Measurements from ENCODE around the gene NTRK3.
"Not testable (repeated sequence)": the region's sequence is repeated elsewhere in the genome, so short reads cannot be mapped to it uniquely, and the experiment has no call there.

Gene NTRK3

GRCh38 chr15:87863152-87863551 lies 393.4 kb downstream of the NTRK3 start:
- no peak for DNase-seq

- DNase-seq, result no peak
Observed at GRCh38 chr15:87860743-87861142, 395.8 kb downstream of the NTRK3 start.

GRCh38 chr15:87858651-87859050 lies 397.9 kb downstream of the NTRK3 start:
- DNase-seq, result no peak

GRCh38 chr15:87851497-87851896 lies 405.0 kb downstream of the NTRK3 start:
- no peak for DNase-seq

- no peak for DNase-seq
Observed at GRCh38 chr15:87850916-87851315, 405.6 kb downstream of the NTRK3 start.

- DNase-seq, result no peak
Observed at GRCh38 chr15:87849181-87849580, 407.4 kb downstream of the NTRK3 start.

- DNase-seq, result no peak
Observed at GRCh38 chr15:87848012-87848411, 408.5 kb downstream of the NTRK3 start.

- DNase-seq, result no peak
Observed at GRCh38 chr15:87846746-87847145, 409.8 kb downstream of the NTRK3 start.

- no peak for DNase-seq
Observed at GRCh38 chr15:87843312-87843711, 413.2 kb downstream of the NTRK3 start.

GRCh38 chr15:87841426-87841998 lies 415.0 kb downstream of the NTRK3 start:
- no peak for DNase-seq

GRCh38 chr15:87835830-87836229 lies 420.7 kb downstream of the NTRK3 start:
- DNase-seq, result not testable (repeated sequence)

GRCh38 chr15:87833333-87833732 lies 423.2 kb downstream of the NTRK3 start:
- DNase-seq, result not testable (repeated sequence)

- no peak for DNase-seq
Observed at GRCh38 chr15:87829332-87830050, 427.0 kb downstream of the NTRK3 start.

- DNase-seq, result no peak
Observed at GRCh38 chr15:87828608-87829007, 427.9 kb downstream of the NTRK3 start.

- no peak for DNase-seq
Observed at GRCh38 chr15:87827131-87827530, 429.4 kb downstream of the NTRK3 start.

- DNase-seq, result no peak
Observed at GRCh38 chr15:87826119-87826747, 430.3 kb downstream of the NTRK3 start.

- no peak for DNase-seq
Observed at GRCh38 chr15:87818756-87819155, 437.8 kb downstream of the NTRK3 start.

GRCh38 chr15:87817553-87817952 lies 439.0 kb downstream of the NTRK3 start:
- DNase-seq, result no peak

GRCh38 chr15:87816811-87817210 lies 439.7 kb downstream of the NTRK3 start:
- DNase-seq, result no peak

GRCh38 chr15:87816016-87816415 lies 440.5 kb downstream of the NTRK3 start:
- DNase-seq, result no peak

Data from activated CD8-positive, alpha-beta memory T cell treated with anti-CD3 and anti-CD28 coated beads, Interleukin-2, amount 50 U/mL, for 4 hours (primary cell).